WTC11 (cell line): Measurements from ENCODE around the gene MICAL3.

Source experiments
- CREB1 ChIP-seq: sonication (generic); formaldehyde crosslinking; IDR thresholded peaks from 2 replicates; pipeline ENCODE4 v1.8.0; 2023; ENCODE audit warnings: mild to moderate bottlenecking, missing genetic modification reagents
- NFE2L1 ChIP-seq: sonication (generic); formaldehyde crosslinking; IDR thresholded peaks from 2 replicates; pipeline ENCODE4 v1.8.1; 2023; ENCODE audit warnings: missing genetic modification reagents
- TF ChIP-seq, protein P1 (sequence below): fragments of 200-600 bp; IDR thresholded peaks from 2 replicates; pipeline ENCODE4 v1.8.0; 2022; ENCODE audit warnings: antibody characterized with exemption
- TF ChIP-seq, protein P2 (sequence below): sonication (generic); formaldehyde crosslinking; IDR thresholded peaks from 2 replicates; pipeline ENCODE4 v1.8.0; 2022; ENCODE audit warnings: mild to moderate bottlenecking, missing genetic modification reagents

DNA sequence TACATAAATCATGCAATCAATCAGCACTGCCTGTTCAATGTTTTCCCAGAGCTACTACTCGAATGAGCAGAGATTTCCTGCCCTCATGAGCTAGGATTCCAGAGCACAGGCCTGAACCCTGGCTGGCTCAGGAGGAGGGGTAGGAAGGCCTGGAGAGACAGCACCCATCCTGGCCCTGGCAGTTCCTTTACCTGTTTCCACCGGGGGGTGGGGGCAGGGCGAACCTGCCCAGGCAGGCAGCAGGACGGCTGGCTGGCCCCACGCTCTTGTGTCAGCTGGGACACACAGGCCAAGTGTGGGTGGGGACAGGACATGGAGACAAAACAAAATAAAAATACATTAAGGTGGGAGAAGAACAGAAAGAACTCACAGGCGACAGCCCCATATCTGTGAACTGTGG is 140.3 kb downstream of the MICAL3 start:
- TF ChIP-seq CREB1 (CRISPR knock-in tag) = no peak
- TF ChIP-seq, protein P1, sequence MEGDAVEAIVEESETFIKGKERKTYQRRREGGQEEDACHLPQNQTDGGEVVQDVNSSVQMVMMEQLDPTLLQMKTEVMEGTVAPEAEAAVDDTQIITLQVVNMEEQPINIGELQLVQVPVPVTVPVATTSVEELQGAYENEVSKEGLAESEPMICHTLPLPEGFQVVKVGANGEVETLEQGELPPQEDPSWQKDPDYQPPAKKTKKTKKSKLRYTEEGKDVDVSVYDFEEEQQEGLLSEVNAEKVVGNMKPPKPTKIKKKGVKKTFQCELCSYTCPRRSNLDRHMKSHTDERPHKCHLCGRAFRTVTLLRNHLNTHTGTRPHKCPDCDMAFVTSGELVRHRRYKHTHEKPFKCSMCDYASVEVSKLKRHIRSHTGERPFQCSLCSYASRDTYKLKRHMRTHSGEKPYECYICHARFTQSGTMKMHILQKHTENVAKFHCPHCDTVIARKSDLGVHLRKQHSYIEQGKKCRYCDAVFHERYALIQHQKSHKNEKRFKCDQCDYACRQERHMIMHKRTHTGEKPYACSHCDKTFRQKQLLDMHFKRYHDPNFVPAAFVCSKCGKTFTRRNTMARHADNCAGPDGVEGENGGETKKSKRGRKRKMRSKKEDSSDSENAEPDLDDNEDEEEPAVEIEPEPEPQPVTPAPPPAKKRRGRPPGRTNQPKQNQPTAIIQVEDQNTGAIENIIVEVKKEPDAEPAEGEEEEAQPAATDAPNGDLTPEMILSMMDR = no peak
- TF ChIP-seq, protein P2, sequence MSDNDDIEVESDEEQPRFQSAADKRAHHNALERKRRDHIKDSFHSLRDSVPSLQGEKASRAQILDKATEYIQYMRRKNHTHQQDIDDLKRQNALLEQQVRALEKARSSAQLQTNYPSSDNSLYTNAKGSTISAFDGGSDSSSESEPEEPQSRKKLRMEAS = no peak
- no peak for TF ChIP-seq NFE2L1 (CRISPR knock-in tag)
